GM18505 (cell line): Measurements from ENCODE around the gene IL12RB2.

Experiments
- ATAC-seq: cut with Tn5 transposase; IDR thresholded peaks from one replicate; pipeline ENCODE4 v1.9.1; 2021; ENCODE audit not compliant: unreplicated experiment
- POLR2A ChIP-seq: IDR thresholded peaks from 4 replicates; pipeline ENCODE4 v1.6.1; 2011; ENCODE audit warnings: borderline replicate concordance; ENCODE audit not compliant: insufficient read depth, insufficient read length; ENCODE audit errors: extremely low read depth

The IL12RB2 gene

GRCh38 chr1:67307251-67308060, at the start of gene IL12RB2:
TSS of gene IL12RB2 (plus strand) at chr1:67307873. CDS start at chr1:67320369, 12,496 bp downstream.
- peak; percentile 76 for ATAC-seq
- TF ChIP-seq POLR2A = peak; percentile 48

- ATAC-seq = no peak
- no peak for TF ChIP-seq POLR2A
Measured at GRCh38 chr1:67261680-67262079, 46.0 kb upstream of the IL12RB2 start.

- ATAC-seq = no peak
- TF ChIP-seq POLR2A = no peak
Measured at GRCh38 chr1:67262735-67263134, 44.9 kb upstream of the IL12RB2 start.

- no peak for TF ChIP-seq POLR2A
- no peak for ATAC-seq
Measured at GRCh38 chr1:67264152-67264551, 43.5 kb upstream of the IL12RB2 start.

GRCh38 chr1:67264899-67265298, 42.8 kb upstream of the IL12RB2 start:
- ATAC-seq = no peak
- no peak for TF ChIP-seq POLR2A

- ATAC-seq = no peak
- TF ChIP-seq POLR2A = no peak
Measured at GRCh38 chr1:67269061-67269460, 38.6 kb upstream of the IL12RB2 start.

- no peak for TF ChIP-seq POLR2A
- no peak for ATAC-seq
Measured at GRCh38 chr1:67270541-67270940, 37.1 kb upstream of the IL12RB2 start.

- TF ChIP-seq POLR2A = no peak
Measured at GRCh38 chr1:67273591-67273990, 34.1 kb upstream of the IL12RB2 start.

GRCh38 chr1:67274623-67275325, 32.9 kb upstream of the IL12RB2 start:
- peak; percentile 84 for ATAC-seq
- TF ChIP-seq POLR2A = no peak

More at GRCh38 chr1:67273591-67273990, 34.1 kb upstream of the IL12RB2 start:
- no peak for ATAC-seq

- TF ChIP-seq POLR2A = no peak
Measured at GRCh38 chr1:67280696-67281095, 27.0 kb upstream of the IL12RB2 start.

GRCh38 chr1:67281244-67281643, 26.4 kb upstream of the IL12RB2 start:
- no peak for ATAC-seq
- no peak for TF ChIP-seq POLR2A

More at GRCh38 chr1:67280696-67281095, 27.0 kb upstream of the IL12RB2 start:
- ATAC-seq = no peak

GRCh38 chr1:67285780-67286488, 21.7 kb upstream of the IL12RB2 start:
- peak; percentile 77 for ATAC-seq
- no peak for TF ChIP-seq POLR2A

- no peak for ATAC-seq
- TF ChIP-seq POLR2A = no peak
Measured at GRCh38 chr1:67290236-67290635, 17.4 kb upstream of the IL12RB2 start.

- no peak for TF ChIP-seq POLR2A
- ATAC-seq = no peak
Measured at GRCh38 chr1:67294836-67295617, 12.6 kb upstream of the IL12RB2 start.

- TF ChIP-seq POLR2A = no peak
- no peak for ATAC-seq
Measured at GRCh38 chr1:67298762-67299161, 8.9 kb upstream of the IL12RB2 start.
